Measurements from ENCODE around the gene CSF1R.

CSF1R gene

GRCh38 chr5:150085950-150086715, at the start of gene CSF1R:
Gene CSF1R, minus strand, starts transcription at chr5:150086554. Its CDS starts 127 bp downstream, at chr5:150086427.
- DNase-seq (ENCODE audit: low read depth), result no peak

DNA sequence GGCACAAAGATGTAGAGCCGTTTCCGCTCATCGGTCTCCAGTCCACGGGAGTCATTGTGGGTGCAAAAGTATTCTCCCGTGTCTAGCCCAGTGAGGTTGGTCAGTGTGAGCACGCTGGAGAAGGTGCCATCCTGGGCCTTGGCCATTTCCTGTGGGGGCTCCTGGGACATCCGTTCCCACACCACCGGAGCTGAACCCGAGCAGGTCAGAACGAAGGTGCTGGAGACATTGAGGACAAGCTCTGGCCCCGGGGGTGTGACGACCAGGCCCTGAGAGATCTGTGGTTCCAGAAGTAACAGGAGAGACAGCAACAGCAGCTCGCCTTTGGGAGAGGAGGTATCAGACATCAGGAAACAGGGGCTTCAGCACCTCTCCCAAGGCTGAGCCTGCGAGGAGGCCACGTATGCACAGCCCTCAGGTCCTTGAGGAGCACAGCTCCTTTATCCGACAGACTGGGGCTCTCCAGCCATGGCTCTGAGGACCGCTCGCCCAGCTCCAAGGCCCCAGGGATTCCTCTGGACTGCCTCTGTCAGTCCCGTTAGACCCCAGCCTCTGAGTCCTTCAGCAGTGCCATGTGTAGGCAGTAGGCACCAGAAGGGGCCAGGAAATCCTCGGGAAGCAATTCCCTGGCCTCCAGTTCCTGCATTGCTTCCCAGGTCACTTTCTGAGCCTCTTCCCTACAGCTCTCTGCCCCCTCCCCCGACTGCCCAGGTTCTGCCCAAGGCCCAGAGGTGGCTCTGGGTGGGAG, 49.4 kb upstream of the CSF1R start:
- no peak for DNase-seq (ENCODE audit: low read depth)

DNA sequence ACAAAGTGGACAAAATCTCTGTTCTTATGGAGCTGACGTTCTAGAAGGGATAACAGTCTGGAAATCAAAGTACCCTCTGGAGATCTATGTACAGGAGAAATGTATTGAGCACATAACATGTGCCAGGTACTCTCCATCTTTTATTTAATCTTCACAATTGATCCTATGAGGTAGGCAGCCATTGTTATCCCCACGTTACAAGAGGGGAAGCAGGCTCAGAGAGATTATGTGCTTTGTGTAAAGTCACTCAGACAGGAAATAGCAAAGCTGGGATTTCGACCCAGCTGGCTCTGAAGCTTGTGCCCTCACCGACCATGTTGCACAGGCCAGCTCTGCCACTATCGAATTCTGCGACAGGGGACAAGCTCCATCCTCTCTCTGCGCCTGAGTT, 47.8 kb upstream of the CSF1R start:
- DNase-seq (ENCODE audit: low read depth), result no peak

DNA sequence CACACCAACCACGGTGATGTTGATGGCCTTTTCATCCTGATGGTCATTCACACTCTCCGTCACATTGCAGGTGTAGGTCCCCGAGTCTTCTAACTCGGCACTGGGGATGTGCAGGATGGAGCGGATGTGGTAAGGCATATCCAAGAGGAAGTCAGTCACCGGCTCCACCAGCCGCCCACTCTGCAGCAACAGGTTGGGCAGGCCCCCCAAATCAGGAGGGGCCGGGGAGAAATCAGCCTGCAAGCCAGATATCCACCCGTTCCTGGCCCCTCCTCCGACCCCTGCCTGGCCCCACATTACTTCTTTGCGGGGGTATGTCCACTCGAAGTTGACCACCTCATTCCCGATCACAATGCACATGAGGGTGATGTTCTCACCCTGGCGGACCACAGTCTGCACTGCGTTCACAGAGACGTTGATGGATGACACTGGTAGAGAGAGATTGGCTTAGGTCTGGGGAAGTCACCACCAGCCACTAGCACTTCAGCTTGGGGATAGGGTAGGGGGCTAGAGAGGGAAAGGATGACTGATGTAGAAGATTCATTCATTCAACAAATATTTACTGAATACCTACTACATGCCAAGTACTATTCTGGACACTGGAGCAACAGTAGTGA, 47.3 kb upstream of the CSF1R start:
- no peak for DNase-seq (ENCODE audit: low read depth)

GRCh38 chr5:150132740-150133139, 46.4 kb upstream of the CSF1R start:
- DNase-seq (ENCODE audit: low read depth), result no peak

GRCh38 chr5:150131978-150132694, 45.8 kb upstream of the CSF1R start:
- DNase-seq (ENCODE audit: low read depth), result no peak

DNA sequence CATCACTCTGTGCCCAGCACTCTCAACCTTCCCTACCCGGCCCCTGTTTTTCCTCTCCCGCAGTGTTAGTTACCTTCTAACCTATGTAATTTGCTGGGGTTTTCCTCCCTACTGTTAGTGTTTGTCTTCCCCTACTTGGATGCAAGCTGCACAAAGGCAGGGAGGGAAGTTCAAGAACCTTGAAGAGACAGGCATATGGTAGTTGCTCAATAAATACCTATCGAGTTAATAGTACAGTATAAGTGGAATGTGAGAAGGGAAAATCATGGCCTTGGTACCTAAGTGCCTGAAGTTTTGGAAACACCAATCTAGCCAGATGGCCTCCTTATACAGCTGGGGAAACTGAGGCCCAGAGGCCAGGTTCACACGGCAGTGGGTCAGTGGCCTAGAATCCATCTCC, 45.1 kb upstream of the CSF1R start:
- no peak for DNase-seq (ENCODE audit: low read depth)

DNA sequence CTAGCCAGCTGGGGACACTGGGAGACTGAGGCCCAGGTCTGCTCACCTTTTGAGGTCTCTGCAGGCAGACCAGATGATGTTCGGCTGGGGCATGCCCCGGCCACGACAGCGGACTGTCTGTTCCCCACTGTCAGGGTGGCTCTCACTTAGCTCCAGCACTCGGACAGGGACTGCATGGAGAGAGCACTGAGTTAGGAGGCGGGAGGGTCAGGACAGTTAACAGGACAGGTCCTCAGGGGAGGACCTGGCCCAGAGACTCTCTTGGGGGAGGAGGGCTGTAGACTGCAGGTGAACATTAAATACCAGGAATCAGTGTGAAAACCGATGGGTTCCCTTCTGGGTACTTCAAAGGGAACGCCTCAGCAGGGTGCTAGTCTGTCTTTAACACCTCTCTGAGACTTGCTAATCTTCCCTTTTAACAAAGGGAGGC, 44.2 kb upstream of the CSF1R start:
- DNase-seq (ENCODE audit: low read depth), result no peak

- DNase-seq (ENCODE audit: low read depth), result peak; percentile 7
Measured at GRCh38 chr5:150129813-150130492, 43.6 kb upstream of the CSF1R start.

- no peak for DNase-seq (ENCODE audit: low read depth)
Measured at GRCh38 chr5:150129454-150129812, 43.1 kb upstream of the CSF1R start.

GRCh38 chr5:150126921-150127265, 40.5 kb upstream of the CSF1R start:
- no peak for DNase-seq (ENCODE audit: low read depth)

DNA sequence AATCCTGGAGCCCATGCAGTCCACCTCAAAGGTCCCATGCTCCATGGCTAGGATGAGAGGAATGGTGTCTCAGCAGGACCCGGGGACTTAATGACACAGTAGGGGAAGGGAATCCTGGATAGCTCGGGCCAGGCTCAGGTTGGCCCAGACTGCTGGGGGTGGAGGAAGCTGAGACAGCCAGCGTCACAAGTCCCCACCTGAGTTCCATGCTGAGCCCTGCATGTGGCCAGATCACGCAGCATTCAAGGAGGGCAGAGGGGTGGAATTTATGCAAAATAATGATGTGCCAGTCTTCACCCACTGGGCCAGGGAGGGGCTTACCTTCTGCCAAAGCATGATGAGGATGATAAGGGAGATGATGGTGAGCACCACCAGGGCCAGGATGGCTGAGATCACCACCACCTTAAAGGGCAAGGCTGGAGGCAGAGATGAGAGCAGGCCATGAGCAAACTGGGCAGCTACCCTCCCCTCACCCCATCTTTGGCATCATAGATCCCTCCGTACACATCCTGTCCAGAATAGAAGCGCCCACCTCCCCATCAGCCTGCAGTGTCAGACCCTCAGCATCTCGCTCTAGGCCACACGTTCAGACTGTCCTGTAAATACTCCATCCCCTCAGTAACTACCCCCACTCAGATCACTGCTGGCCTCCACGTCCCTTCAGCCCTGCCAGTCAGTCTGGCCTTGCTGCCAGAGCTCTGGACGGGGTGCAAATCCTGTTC, 40.0 kb upstream of the CSF1R start:
- DNase-seq (ENCODE audit: low read depth), result no peak

GRCh38 chr5:150125334-150125733, 39.0 kb upstream of the CSF1R start:
- no peak for DNase-seq (ENCODE audit: low read depth)

DNA sequence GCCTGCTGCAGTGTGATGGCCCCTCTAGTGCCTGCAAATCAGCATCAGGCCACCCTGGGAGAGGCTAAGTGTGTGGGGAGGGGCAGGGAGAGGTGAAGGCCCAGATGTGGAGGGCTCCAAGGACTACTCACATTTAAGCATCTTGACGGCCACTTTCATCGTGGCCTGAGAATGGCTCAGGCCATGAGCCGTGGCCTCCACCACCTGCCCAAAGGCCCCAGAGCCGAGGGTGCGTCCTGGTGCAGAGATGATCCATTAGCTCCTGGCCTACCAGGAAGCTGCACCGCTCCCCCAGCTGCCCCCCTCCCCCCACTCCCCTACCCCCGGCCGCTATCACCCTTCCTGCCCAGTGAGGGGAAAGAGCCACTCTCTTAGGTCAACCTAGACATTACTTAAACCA, 38.2 kb upstream of the CSF1R start:
- no peak for DNase-seq (ENCODE audit: low read depth)

DNA sequence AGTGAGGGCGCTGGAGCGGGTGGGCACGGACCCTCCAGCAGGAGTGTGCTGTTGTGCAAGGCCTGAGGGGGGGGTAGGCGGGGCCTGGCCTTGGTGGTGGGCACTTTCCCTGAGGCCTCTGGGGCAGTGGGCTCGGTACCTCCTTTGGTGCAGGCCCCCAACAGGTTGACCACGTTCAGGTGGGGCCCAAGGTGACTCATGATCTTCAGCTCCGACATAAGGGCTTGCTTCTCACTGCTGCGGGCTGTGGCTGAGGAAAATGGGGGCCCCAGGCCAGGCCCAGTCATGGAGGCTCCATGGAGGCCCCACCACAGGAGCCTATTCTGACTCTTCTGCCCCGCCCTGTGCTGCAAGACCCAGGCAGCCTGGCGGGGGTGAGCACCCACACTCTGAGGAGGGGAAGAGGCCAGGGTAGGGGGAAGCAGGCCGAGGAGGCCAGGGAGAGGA, 37.8 kb upstream of the CSF1R start:
- DNase-seq (ENCODE audit: low read depth), result no peak

GRCh38 chr5:150123542-150123941, 37.2 kb upstream of the CSF1R start:
- DNase-seq (ENCODE audit: low read depth), result no peak

GRCh38 chr5:150122536-150123481, 36.5 kb upstream of the CSF1R start:
- no peak for DNase-seq (ENCODE audit: low read depth)

DNA sequence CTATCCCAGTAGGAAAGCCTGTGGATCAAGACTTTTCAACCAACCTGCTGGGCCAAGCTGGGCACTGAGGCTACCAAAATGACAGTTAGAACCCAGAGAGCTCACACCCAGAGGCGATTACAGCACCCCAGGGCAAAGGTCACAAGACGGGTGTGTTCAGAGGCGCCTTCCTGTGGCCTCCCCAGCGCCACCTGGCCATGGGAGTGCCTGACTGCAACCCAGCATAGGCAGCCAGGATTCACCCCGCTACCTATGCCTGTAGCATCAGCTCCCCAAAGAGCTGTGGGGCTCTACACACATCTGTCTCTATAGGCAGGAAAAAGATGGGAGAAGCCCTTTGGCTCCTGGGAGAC, 35.8 kb upstream of the CSF1R start:
- no peak for DNase-seq (ENCODE audit: low read depth)

DNA sequence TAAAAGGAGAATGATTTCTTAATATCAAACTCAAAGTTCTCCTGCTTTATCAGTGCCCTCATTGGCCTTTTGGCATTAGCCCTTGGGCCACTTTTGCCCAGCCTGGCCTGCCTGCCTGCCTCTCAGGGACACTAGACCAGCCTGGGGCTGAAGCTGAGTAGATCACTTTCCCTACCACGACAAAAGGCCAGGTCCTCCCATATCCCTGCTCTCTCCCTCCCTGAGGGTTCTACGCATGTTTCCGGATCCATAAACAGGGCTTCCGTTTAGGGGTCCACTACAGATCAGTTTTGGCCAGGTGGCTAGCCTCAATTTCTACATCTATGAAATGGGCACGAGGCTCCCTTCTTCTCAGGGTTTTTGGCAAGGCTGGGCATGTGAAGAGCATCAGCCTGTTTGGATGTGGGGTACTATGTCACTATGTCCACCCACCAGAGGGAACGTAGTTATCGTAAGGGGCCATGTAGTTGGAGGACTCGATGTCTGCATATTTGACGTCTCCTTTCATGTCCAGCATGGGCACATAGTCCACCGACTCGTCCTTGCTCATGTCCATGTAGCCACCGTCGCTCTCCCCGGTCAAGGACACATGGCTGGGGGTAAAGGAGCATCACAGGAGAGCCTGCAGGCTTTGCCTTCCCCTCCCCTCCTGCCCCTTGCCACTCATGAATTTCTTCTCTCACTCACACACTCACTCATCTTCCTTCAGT, 35.2 kb upstream of the CSF1R start:
- DNase-seq (ENCODE audit: low read depth), result no peak
